GM21717 (cell line): ENCODE results near the gene KAT7.

ENCODE experiments used
- ATAC-seq: cut with Tn5 transposase; IDR thresholded peaks from one replicate; pipeline ENCODE4 v1.9.1; 2021; ENCODE audit warnings: mild to moderate bottlenecking, moderate library complexity; ENCODE audit not compliant: unreplicated experiment

The KAT7 gene

GRCh38 chr17:49839455-49839854 lies 51.0 kb downstream of the KAT7 start:
- ATAC-seq, result no peak

GRCh38 chr17:49841548-49841947 lies 53.1 kb downstream of the KAT7 start:
- ATAC-seq, result no peak

- ATAC-seq, result no peak
These were observed 53.9 kb downstream of the KAT7 start for GRCh38 chr17:49842371-49842770.

GRCh38 chr17:49842846-49843245 lies 54.4 kb downstream of the KAT7 start:
- no peak for ATAC-seq

GRCh38 chr17:49843774-49844350 lies 55.4 kb downstream of the KAT7 start:
- ATAC-seq, result no peak

GRCh38 chr17:49845321-49845720 lies 56.8 kb downstream of the KAT7 start:
- no peak for ATAC-seq

GRCh38 chr17:49846938-49847712 lies 58.6 kb downstream of the KAT7 start:
- no peak for ATAC-seq

GRCh38 chr17:49848019-49848473 lies 59.6 kb downstream of the KAT7 start, which contains the start of gene TAC4:
TSS of gene TAC4 (minus strand) at chr17:49848069. CDS start at chr17:49848017, 52 bp downstream.
- ATAC-seq, result no peak

- ATAC-seq, result no peak
These were observed 60.3 kb downstream of the KAT7 start for GRCh38 chr17:49848739-49849138.

- no peak for ATAC-seq
These were observed 61.7 kb downstream of the KAT7 start for GRCh38 chr17:49850218-49850610.

GRCh38 chr17:49850772-49851386 lies 62.4 kb downstream of the KAT7 start:
- no peak for ATAC-seq

- ATAC-seq, result no peak
These were observed 63.2 kb downstream of the KAT7 start for GRCh38 chr17:49851387-49852291.

- ATAC-seq, result no peak
These were observed 65.1 kb downstream of the KAT7 start for GRCh38 chr17:49853470-49854015.

GRCh38 chr17:49854126-49854525 lies 65.6 kb downstream of the KAT7 start:
- no peak for ATAC-seq

- ATAC-seq, result no peak
These were observed 70.3 kb downstream of the KAT7 start for GRCh38 chr17:49858796-49859195.

GRCh38 chr17:49859991-49860953 lies 71.8 kb downstream of the KAT7 start:
- ATAC-seq, result no peak

- no peak for ATAC-seq
These were observed 72.8 kb downstream of the KAT7 start for GRCh38 chr17:49861150-49861884.

GRCh38 chr17:49862781-49863331 lies 74.4 kb downstream of the KAT7 start:
- ATAC-seq, result no peak

GRCh38 chr17:49866019-49866380 lies 77.5 kb downstream of the KAT7 start:
- ATAC-seq, result no peak
